Gastrocnemius medialis (tissue), 4 donors: ENCODE results near the gene PROM1.

Experiments
- CTCF ChIP-seq, 5 experiments: fragments of 450-650 bp in 3 of 5; fragments of 200-600 bp in 2 of 5; sonication (generic) in 2 of 5; IDR thresholded peaks in 4 of 5; conservative IDR thresholded peaks in 1 of 5; 1 replicate in 4 of 5; 2 replicates in 1 of 5; pipeline ENCODE4 v1.5.1; 2016 to 2019; ENCODE audit warnings: antibody characterized with exemption in 5 of 5, mild to moderate bottlenecking in 3 of 5, moderate library complexity in 3 of 5
- POLR2A ChIP-seq, 2 donors: fragments of 450-650 bp; IDR thresholded peaks; one replicate each; pipeline ENCODE4 v1.6.1; 2017; ENCODE audit warnings: antibody characterized with exemption in 2 of 2, mild to moderate bottlenecking in 2 of 2, moderate library complexity in 2 of 2

- TF ChIP-seq CTCF (IDR thresholded peaks at IDR 0.05 in 4 of 5, conservative IDR thresholded peaks at IDR 0.05 in 1 of 5): no peak
- TF ChIP-seq POLR2A (IDR thresholded peaks at IDR 0.05): no peak
Observed at GRCh38 chr4:16051980-16052379, 31.8 kb downstream of the PROM1 start.
